ENCODE data around the gene DVL2.

DNA sequence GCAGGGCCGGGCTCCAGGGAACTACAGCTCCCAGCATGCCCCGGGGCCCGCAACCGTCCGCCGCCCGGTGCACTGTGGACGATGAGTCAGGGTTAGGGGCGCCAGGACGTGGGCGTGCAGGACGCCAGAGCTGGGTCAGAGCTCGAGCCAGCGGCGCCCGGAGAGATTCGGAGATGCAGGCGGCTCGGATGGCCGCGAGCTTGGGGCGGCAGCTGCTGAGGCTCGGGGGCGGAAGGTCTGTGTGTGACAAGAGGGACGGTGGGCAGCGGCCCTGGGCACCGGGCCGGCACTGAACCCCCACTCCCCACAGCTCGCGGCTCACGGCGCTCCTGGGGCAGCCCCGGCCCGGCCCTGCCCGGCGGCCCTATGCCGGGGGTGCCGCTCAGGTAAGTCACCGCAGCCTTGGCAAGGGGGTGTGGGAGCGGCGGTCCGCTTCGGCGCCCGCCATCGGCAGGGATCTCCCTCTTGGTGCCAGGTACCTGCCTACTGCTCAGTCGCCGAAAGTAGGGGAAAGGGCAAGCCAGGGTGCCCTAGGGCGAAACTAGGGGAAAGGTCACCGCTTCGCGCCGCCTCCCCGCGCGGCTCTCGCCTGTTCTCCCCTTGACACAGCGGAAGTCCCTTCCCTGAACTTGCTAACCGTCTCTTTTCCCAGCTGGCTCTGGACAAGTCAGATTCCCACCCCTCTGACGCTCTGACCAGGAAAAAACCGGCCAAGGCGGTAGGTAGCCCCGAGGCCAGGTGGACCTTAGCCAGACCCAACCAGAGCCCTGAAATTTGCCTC is 14.3 kb downstream of the DVL2 start, which contains the start of the genes ACADVL and DLG4:
- TF ChIP-seq, protein P1, sequence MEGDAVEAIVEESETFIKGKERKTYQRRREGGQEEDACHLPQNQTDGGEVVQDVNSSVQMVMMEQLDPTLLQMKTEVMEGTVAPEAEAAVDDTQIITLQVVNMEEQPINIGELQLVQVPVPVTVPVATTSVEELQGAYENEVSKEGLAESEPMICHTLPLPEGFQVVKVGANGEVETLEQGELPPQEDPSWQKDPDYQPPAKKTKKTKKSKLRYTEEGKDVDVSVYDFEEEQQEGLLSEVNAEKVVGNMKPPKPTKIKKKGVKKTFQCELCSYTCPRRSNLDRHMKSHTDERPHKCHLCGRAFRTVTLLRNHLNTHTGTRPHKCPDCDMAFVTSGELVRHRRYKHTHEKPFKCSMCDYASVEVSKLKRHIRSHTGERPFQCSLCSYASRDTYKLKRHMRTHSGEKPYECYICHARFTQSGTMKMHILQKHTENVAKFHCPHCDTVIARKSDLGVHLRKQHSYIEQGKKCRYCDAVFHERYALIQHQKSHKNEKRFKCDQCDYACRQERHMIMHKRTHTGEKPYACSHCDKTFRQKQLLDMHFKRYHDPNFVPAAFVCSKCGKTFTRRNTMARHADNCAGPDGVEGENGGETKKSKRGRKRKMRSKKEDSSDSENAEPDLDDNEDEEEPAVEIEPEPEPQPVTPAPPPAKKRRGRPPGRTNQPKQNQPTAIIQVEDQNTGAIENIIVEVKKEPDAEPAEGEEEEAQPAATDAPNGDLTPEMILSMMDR (IDR thresholded peaks at IDR 0.05), result no peak
- TF ChIP-seq POLR2A (IDR thresholded peaks at IDR 0.05; ENCODE audit: low read depth) (peak; percentile 74), EP300 (IDR thresholded peaks at IDR 0.05) (no peak)
